ENCODE data around the gene HSPA9. TPM values are rescaled to one million over a fixed set of nuclear protein-coding genes. Genes with fewer than 3 reads are reported as not detected.

Gene HSPA9
- total and polyA plus RNA-seq, 9 of the 15 experiments (the other 6 are each of a cell fraction or from before 2014, with no cell fraction given): 195 to 583 (median 514) TPM

DNA sequence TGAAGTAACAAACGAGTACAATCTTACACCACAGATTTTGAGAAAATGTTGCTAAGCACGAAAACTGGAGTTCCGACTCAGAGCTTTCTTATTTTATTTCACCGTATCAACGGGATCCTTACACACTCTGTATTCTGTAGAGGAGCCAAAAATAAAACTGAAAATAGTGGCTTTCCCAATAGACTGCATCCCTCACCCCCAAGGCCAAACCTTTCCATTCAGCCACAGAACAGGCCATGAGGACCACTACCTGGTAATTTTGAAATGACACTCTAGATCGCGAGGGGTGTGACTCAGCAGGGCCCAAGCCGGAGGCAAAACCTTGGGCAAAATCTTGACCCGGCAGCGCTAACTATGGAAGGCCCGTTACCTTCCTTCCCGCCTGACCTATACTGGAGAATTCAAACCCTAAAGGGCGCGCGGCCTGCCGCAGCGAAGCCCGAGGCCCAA lies 432 bp downstream of the HSPA9 start (continued):
- TF ChIP-seq, protein P1, sequence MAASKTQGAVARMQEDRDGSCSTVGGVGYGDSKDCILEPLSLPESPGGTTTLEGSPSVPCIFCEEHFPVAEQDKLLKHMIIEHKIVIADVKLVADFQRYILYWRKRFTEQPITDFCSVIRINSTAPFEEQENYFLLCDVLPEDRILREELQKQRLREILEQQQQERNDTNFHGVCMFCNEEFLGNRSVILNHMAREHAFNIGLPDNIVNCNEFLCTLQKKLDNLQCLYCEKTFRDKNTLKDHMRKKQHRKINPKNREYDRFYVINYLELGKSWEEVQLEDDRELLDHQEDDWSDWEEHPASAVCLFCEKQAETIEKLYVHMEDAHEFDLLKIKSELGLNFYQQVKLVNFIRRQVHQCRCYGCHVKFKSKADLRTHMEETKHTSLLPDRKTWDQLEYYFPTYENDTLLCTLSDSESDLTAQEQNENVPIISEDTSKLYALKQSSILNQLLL (CRISPR knock-in tag; IDR thresholded peaks at IDR 0.05; ENCODE audit: borderline replicate concordance): no peak
- TF ChIP-seq FOXJ3 (CRISPR knock-in tag; IDR thresholded peaks at IDR 0.05) (no peak), ZNF76 (CRISPR knock-in tag; IDR thresholded peaks at IDR 0.05; ENCODE audit: borderline replicate concordance) (no peak), ZNF717 (CRISPR knock-in tag; IDR thresholded peaks at IDR 0.05) (no peak), OTX1 (CRISPR knock-in tag; IDR thresholded peaks at IDR 0.05) (no peak), ZNF212 (CRISPR knock-in tag; IDR thresholded peaks at IDR 0.05) (no peak), PRMT5 (CRISPR knock-in tag; IDR thresholded peaks at IDR 0.05) (no peak), NR3C1 (CRISPR knock-in tag; IDR thresholded peaks at IDR 0.05) (no peak), ZNF263 (CRISPR knock-in tag; IDR thresholded peaks at IDR 0.05; ENCODE audit: borderline replicate concordance) (0 out of 2 replicates have a peak, but pooled peaks have one; percentile 50), ZNF551 (CRISPR knock-in tag; IDR thresholded peaks at IDR 0.05) (no peak), FOXM1 (IDR thresholded peaks at IDR 0.05; ENCODE audit: low read depth) (no peak), FOXM1 (CRISPR knock-in tag; IDR thresholded peaks at IDR 0.05; ENCODE audit: low read depth) (no peak), ZNF12 (CRISPR knock-in tag; IDR thresholded peaks at IDR 0.05) (0 out of 2 replicates have a peak, but pooled peaks have one; percentile 71), ARHGAP35 (IDR thresholded peaks at IDR 0.05; ENCODE audit: partially characterized antibody) (no peak), GTF2A2 (tag; IDR thresholded peaks at IDR 0.05) (no peak), NCOA4 (IDR thresholded peaks at IDR 0.05; ENCODE audit: partially characterized antibody) (no peak), EHMT2 (IDR thresholded peaks at IDR 0.05) (no peak), NFRKB (IDR thresholded peaks at IDR 0.05; ENCODE audit: low read depth) (peak; percentile 94; the same call in 1 of the 2 replicates), MCM5 (IDR thresholded peaks at IDR 0.05; ENCODE audit: low read depth) (no peak), ESRRB (CRISPR knock-in tag; IDR thresholded peaks at IDR 0.05; ENCODE audit: borderline replicate concordance) (no peak)
- TF ChIP-seq, protein P2, sequence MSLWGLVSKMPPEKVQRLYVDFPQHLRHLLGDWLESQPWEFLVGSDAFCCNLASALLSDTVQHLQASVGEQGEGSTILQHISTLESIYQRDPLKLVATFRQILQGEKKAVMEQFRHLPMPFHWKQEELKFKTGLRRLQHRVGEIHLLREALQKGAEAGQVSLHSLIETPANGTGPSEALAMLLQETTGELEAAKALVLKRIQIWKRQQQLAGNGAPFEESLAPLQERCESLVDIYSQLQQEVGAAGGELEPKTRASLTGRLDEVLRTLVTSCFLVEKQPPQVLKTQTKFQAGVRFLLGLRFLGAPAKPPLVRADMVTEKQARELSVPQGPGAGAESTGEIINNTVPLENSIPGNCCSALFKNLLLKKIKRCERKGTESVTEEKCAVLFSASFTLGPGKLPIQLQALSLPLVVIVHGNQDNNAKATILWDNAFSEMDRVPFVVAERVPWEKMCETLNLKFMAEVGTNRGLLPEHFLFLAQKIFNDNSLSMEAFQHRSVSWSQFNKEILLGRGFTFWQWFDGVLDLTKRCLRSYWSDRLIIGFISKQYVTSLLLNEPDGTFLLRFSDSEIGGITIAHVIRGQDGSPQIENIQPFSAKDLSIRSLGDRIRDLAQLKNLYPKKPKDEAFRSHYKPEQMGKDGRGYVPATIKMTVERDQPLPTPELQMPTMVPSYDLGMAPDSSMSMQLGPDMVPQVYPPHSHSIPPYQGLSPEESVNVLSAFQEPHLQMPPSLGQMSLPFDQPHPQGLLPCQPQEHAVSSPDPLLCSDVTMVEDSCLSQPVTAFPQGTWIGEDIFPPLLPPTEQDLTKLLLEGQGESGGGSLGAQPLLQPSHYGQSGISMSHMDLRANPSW (CRISPR knock-in tag; IDR thresholded peaks at IDR 0.05): no peak
- TF ChIP-seq, protein P3, sequence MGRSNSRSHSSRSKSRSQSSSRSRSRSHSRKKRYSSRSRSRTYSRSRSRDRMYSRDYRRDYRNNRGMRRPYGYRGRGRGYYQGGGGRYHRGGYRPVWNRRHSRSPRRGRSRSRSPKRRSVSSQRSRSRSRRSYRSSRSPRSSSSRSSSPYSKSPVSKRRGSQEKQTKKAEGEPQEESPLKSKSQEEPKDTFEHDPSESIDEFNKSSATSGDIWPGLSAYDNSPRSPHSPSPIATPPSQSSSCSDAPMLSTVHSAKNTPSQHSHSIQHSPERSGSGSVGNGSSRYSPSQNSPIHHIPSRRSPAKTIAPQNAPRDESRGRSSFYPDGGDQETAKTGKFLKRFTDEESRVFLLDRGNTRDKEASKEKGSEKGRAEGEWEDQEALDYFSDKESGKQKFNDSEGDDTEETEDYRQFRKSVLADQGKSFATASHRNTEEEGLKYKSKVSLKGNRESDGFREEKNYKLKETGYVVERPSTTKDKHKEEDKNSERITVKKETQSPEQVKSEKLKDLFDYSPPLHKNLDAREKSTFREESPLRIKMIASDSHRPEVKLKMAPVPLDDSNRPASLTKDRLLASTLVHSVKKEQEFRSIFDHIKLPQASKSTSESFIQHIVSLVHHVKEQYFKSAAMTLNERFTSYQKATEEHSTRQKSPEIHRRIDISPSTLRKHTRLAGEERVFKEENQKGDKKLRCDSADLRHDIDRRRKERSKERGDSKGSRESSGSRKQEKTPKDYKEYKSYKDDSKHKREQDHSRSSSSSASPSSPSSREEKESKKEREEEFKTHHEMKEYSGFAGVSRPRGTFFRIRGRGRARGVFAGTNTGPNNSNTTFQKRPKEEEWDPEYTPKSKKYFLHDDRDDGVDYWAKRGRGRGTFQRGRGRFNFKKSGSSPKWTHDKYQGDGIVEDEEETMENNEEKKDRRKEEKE (IDR thresholded peaks at IDR 0.05; ENCODE audit: borderline replicate concordance in 1 of 2, control insufficient read depth in 1 of 2, low read depth in 2 of 2, low read length in 1 of 2): no peak
- TF ChIP-seq, protein P4, sequence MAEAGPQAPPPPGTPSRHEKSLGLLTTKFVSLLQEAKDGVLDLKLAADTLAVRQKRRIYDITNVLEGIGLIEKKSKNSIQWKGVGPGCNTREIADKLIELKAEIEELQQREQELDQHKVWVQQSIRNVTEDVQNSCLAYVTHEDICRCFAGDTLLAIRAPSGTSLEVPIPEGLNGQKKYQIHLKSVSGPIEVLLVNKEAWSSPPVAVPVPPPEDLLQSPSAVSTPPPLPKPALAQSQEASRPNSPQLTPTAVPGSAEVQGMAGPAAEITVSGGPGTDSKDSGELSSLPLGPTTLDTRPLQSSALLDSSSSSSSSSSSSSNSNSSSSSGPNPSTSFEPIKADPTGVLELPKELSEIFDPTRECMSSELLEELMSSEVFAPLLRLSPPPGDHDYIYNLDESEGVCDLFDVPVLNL (CRISPR knock-in tag; IDR thresholded peaks at IDR 0.05; ENCODE audit: low read depth): no peak

Measured in K562 (cell line).